ENCODE data around the gene KCNH4.
"Not testable (repeated sequence)": the region's sequence is repeated elsewhere in the genome, so short reads cannot be mapped to it uniquely, and the experiment has no call there.

The KCNH4 gene

DNA sequence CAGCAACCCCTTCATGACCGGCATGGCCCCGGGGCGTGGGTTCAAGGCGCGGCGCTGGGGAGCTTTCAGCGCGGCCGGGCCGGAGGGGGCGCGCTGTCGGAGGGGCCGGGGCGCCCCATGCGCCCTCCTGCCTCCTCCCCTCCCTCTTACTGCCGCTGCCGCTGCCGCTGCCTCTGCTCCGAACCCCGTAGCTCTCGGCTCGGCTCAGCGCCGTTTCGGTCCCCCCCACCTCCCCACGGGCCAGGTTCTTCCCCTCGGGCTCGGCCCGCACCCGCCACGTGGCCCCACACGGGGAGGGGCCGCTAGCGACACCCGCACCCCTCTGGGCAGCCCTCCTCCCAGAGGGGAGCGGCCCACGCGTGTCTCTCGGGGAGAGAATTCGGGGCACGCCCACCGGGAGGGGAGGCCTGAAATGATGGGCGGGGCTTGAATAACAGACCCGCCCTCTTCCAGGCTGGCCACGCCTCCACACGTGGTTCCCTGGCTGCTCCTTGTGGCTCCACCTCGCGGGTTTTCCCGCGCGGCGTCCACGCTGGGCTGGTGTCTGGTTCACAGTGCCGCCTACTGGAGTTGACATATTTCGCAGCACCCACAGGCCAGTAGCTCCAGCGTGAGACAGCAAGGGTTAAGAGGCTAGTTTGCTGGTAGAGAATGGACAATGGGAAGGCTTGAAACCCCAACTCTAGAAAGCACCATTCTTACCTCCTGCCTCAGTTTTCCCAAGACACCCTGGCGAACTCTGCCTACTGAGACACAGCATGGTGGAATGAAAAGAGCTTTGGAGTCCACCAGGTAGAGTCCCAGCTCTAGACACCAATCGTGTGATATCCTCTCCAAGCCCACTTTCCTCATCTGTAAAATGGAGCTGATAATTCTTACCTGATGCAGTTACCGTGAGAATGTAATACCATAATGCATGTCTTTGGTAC is at the start of gene KCNH4:
KCNH4 (minus strand) TSS at position 221 of the 929 bp plus-strand sequence; CDS start at position 24, 197 bp downstream.
- peak; percentile 96 to 98 (median 98) for DNase-seq

DNA sequence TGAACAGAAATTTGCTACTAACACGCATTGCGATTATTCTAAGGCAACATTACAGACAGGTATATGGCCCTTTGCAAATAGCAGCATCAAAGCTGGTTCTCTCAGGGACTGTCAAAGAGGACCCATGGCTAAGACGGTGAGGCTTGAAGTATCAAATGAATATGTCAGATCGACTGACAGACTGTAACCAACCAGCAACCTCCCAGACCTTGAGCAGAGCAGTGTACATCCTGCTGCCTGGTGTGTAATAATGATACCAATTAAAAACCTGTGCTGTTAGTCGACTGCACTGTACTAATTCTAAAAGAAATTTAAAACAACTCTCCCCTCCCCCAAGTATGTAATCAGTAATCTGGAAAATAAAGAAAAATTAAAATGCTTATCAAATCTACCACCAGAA is 49.3 kb upstream of the KCNH4 start:
- DNase-seq = no peak

GRCh38 chr17:42227849-42228700 is 47.1 kb upstream of the KCNH4 start:
- DNase-seq = no peak

DNA sequence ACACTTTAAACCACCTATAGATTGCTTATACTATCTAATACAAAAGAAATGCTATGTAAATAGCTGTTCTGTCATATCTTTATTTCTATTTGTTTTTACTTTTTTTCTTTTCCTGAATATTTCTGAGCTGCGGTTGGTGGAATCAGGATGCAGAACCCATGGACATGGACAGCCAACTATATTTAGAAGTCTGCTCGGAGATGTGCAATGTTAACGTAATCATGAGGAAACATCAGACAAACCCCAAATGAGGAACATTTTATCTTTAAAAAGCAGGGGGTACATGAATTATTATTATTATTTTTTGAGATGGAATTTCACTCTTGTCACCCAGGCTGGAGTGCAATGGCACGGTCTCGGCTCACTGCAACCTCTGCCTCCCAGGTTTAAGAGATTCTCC is 44.7 kb upstream of the KCNH4 start:
- peak in 1 of 3 donors; percentile 10 for DNase-seq

GRCh38 chr17:42224651-42225050 is 43.7 kb upstream of the KCNH4 start:
- DNase-seq = no peak

DNA sequence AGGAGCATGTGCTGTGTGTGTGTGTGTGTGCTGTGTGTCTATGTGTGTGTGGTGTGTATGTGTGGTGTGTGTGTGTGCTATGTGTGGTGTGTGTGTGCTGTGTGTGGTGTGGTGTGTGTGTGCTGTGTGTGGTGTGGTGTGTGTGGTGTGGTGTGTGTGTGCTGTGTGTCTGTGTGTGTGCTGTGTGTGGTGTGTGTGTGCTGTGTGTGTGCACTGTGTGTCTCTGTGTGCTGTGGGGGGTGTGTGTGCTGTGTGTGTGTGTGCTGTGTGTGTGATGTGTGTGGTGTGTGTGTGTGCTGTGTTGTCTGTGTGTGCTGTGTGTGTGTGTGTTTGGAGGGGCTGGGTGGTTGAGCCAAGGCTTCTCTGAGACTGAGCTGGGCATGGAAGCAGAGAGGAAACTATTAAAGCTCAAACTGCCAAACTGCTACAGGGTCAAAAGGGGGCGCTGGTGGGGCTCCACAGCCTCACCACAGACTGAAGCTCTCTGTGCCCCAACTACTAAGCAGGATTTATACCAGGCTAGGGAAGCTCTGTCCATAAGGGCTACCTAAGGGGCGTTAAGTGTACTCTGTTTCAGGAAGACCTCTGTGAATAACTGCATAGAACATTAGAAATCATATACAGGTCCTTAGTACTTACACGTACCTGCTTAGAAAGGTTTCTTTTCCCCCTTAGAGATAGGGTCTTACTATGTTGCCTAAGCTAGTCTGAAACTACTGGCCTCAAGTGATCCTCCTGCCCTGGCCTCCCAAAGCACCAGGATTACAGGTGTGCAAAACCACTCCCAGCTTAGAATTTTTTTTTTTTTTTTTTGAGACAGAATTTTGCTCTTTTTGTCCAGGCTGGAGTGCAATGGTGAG is 41.2 kb upstream of the KCNH4 start:
- peak; percentile 72 to 79 (median 75) for DNase-seq

- DNase-seq = not testable (repeated sequence)
Observed at GRCh38 chr17:42219280-42219679, 38.3 kb upstream of the KCNH4 start.

- no peak for DNase-seq
Observed at GRCh38 chr17:42214156-42214555, 33.2 kb upstream of the KCNH4 start.

- no peak for DNase-seq
Observed at GRCh38 chr17:42212382-42212781, 31.4 kb upstream of the KCNH4 start.

DNA sequence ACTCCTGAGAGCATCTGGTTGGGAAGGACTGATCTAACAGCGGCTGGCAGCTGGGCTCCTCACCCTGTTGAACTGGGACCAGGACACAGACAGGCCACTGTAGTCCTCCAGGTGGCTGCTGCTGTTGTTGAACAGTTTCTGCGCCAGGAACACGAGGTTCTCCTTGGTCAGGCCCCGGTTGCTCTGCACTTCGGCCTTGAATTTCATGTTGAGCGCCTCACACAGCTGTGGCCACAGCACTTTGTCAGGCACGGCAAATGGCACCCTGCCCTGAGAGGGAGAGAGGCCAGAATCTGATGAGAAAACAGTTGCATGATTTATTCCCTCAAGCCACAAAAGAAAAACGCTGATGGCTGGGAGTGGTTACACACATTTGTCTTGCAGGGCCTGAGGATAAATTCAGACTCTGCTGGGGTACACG is 31.0 kb upstream of the KCNH4 start:
- not testable (repeated sequence) for DNase-seq

DNA sequence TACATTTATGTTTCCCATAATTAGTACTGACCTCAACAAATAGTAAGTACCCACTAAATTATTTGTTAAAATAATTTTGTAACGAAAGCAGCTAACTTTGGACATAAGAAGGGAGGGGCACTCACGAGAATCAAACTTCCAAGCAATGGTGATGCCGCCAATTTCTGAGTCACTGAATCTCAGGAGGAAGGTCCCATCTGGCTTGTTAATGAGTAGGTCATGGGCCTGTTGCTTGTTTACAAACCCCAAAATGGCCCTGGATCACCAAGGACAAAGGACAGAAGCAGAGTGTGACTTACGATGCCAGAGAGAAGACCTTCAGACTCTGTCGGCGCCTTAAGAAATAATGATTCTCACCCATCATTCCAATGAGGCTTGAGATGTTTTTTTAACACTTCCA is 29.1 kb upstream of the KCNH4 start:
- no peak for DNase-seq

DNA sequence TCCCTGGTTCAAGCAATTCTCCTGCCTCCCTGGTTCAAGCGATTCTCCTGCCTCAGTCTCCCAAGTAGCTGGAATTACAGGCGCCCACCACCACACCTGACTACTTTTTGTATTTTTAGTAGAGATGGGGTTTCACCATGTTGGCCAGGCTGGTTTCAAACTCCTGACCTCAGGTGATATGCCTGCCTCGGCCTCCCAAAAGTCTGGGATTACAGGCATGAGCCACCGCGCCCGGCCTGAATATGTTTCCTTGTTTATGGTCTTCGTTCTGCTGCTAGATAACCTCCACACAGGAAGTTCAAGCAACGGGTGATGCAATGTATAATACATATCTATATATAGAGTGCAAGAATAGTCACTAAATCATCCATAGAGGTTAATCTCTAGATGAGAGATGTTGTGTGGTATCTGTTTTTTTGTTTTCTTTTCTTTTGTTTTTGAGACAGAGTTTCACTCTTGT is 25.2 kb upstream of the KCNH4 start:
- peak; percentile 60 to 65 (median 63) for DNase-seq

GRCh38 chr17:42203354-42203753 is 22.4 kb upstream of the KCNH4 start:
- DNase-seq = no peak

DNA sequence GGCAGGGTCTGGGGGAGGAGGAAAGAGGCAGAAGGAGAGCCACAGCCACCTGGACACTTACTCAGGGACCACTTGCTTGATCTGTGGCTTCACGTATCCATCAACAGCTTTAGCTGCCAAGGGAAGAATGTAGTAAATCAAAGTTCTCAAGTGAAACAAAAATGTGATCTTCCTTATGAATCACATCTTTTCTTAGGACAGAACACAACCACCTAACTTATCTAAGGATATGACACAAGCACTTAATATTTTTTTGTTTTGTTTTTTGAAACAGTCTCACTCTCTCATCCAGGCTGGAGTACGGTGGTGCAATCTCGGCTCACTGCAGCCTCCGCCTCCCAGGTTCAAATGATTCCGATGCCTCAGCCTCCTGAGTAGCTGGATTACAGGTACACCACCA is 21.8 kb upstream of the KCNH4 start:
- no peak for DNase-seq

GRCh38 chr17:42202159-42202558 is 21.2 kb upstream of the KCNH4 start:
- DNase-seq = no peak

DNA sequence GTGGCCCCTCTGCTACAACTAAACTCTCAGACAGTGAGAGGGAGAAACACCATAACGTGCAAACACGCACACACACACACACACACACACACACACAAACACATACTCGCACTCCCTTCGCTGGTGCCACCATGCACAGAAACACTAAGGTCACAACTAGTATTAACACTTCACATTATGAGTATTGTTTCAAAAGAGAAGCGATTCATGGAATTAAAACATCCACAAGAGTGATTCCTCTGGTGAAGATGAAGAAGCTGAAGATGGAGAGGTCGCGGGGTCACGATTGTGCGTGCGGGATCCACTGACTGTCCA is 20.5 kb upstream of the KCNH4 start:
- DNase-seq = no peak

GRCh38 chr17:42200706-42201457 is 19.9 kb upstream of the KCNH4 start:
- DNase-seq = no peak

GRCh38 chr17:42199416-42200011 is 18.6 kb upstream of the KCNH4 start:
- DNase-seq = peak; percentile 32 to 53 (median 41)

- DNase-seq = peak; percentile 81 to 85 (median 82)
Observed at GRCh38 chr17:42198897-42199296, 18.0 kb upstream of the KCNH4 start.

GRCh38 chr17:42197564-42198156 is 16.7 kb upstream of the KCNH4 start:
- DNase-seq = no peak
